GM21576 (cell line): ENCODE measurements around the gene SSBP2.
"Not testable (repeated sequence)": the region's sequence is repeated elsewhere in the genome, so short reads cannot be mapped to it uniquely, and the experiment has no call there.

ENCODE experiments used
- ATAC-seq: cut with Tn5 transposase; IDR thresholded peaks from one replicate; pipeline ENCODE4 v1.9.1; 2021; ENCODE audit warnings: mild to moderate bottlenecking, moderate library complexity; ENCODE audit not compliant: unreplicated experiment

SSBP2 gene

GRCh38 chr5:81537905-81538547 lies 212.9 kb downstream of the SSBP2 start:
- no peak for ATAC-seq

GRCh38 chr5:81534441-81534840 lies 216.5 kb downstream of the SSBP2 start:
- ATAC-seq, result no peak

- ATAC-seq, result no peak
Measured at GRCh38 chr5:81533629-81534405, 217.1 kb downstream of the SSBP2 start.

GRCh38 chr5:81530919-81531318 lies 220.0 kb downstream of the SSBP2 start:
- no peak for ATAC-seq

GRCh38 chr5:81525690-81526089 lies 225.2 kb downstream of the SSBP2 start:
- no peak for ATAC-seq

- ATAC-seq, result no peak
Measured at GRCh38 chr5:81524015-81524414, 226.9 kb downstream of the SSBP2 start.

- no peak for ATAC-seq
Measured at GRCh38 chr5:81522571-81522970, 228.3 kb downstream of the SSBP2 start.

- no peak for ATAC-seq
Measured at GRCh38 chr5:81520769-81521168, 230.1 kb downstream of the SSBP2 start.

- no peak for ATAC-seq
Measured at GRCh38 chr5:81519217-81519905, 231.5 kb downstream of the SSBP2 start.

- ATAC-seq, result no peak
Measured at GRCh38 chr5:81517462-81517861, 233.4 kb downstream of the SSBP2 start.

- no peak for ATAC-seq
Measured at GRCh38 chr5:81516091-81516490, 234.8 kb downstream of the SSBP2 start.

- no peak for ATAC-seq
Measured at GRCh38 chr5:81513982-81514381, 236.9 kb downstream of the SSBP2 start.

GRCh38 chr5:81513473-81513872 lies 237.4 kb downstream of the SSBP2 start:
- ATAC-seq, result no peak

GRCh38 chr5:81506900-81507588 lies 243.9 kb downstream of the SSBP2 start:
- peak; percentile 99 for ATAC-seq

- ATAC-seq, result no peak
Measured at GRCh38 chr5:81506378-81506777, 244.5 kb downstream of the SSBP2 start.

- ATAC-seq, result no peak
Measured at GRCh38 chr5:81505672-81506071, 245.2 kb downstream of the SSBP2 start.

- not testable (repeated sequence) for ATAC-seq
Measured at GRCh38 chr5:81503602-81504001, 247.3 kb downstream of the SSBP2 start.

GRCh38 chr5:81495286-81495685 lies 255.6 kb downstream of the SSBP2 start:
- no peak for ATAC-seq

GRCh38 chr5:81488862-81489261 lies 262.0 kb downstream of the SSBP2 start:
- ATAC-seq, result no peak

- ATAC-seq, result no peak
Measured at GRCh38 chr5:81486711-81487110, 264.2 kb downstream of the SSBP2 start.

- ATAC-seq, result no peak
Measured at GRCh38 chr5:81482595-81482994, 268.3 kb downstream of the SSBP2 start.
